ENCODE data around the gene CPNE6. TPM values are rescaled to one million over a fixed set of nuclear protein-coding genes. Genes with fewer than 3 reads are reported as not detected.

The CPNE6 gene
- total and polyA plus RNA-seq, 8 donors = 0.07 TPM; not detected in 7

GRCh38 chr14:24114532-24115421 lies 43.4 kb downstream of the CPNE6 start, which contains the start of the genes DCAF11 and NRL:
DCAF11 (plus strand) TSS chr14:24114777; CDS start chr14:24115595, 818 bp downstream.
NRL (minus strand) TSS chr14:24114949; CDS start chr14:24082848, 32,101 bp downstream.
- FAIRE-seq = peak; percentile 95
- H3K36me3 ChIP-seq = peaks cover 4 to 27% (median 22%) of the 10 kb centered on the region in 3 donors
- DNase-seq = peak; percentile 97 to 99 (median 99)
- peak; percentile 85 to 92 (median 86) for ATAC-seq
- TF ChIP-seq, protein P1, sequence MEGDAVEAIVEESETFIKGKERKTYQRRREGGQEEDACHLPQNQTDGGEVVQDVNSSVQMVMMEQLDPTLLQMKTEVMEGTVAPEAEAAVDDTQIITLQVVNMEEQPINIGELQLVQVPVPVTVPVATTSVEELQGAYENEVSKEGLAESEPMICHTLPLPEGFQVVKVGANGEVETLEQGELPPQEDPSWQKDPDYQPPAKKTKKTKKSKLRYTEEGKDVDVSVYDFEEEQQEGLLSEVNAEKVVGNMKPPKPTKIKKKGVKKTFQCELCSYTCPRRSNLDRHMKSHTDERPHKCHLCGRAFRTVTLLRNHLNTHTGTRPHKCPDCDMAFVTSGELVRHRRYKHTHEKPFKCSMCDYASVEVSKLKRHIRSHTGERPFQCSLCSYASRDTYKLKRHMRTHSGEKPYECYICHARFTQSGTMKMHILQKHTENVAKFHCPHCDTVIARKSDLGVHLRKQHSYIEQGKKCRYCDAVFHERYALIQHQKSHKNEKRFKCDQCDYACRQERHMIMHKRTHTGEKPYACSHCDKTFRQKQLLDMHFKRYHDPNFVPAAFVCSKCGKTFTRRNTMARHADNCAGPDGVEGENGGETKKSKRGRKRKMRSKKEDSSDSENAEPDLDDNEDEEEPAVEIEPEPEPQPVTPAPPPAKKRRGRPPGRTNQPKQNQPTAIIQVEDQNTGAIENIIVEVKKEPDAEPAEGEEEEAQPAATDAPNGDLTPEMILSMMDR (IDR thresholded peaks at IDR 0.05) = no peak
- peak within 1 kb of the TSS; percentile 44 to 74 (median 56) for H3K4me3 ChIP-seq
- H3K4me1 ChIP-seq = peaks cover 0 to 31% (median 10%) of the 10 kb centered on the region in 3 donors
- peak within 1 kb of the TSS; percentile 92 to 100 (median 98) for H3K27ac ChIP-seq
- H3K27me3 ChIP-seq = no peaks in the 10 kb centered on the region
- WGBS, 2 donors = 0% methylated on average over 64 to 65 of the region's 65 CpGs
- intact Hi-C loops (cut with DNase I) = no loop called here
- H3K9me3 ChIP-seq = no peaks in the 10 kb centered on the region

- TF ChIP-seq, protein P1 (IDR thresholded peaks at IDR 0.05) = no peak
- DNase-seq = peak in 1 of 6 donors; percentile 56
- Histone ChIP-seq H3K4me3 (peak overlapping the region; percentile 44 to 74 (median 56)), H3K27me3 (no peaks in the 10 kb centered on the region), H3K4me1 (peaks cover 0 to 25% (median 6%) of the 10 kb centered on the region in 3 donors), H3K27ac (peak overlapping the region; percentile 92 to 100 (median 98)), H3K36me3 (peaks cover 4 to 33% (median 28%) of the 10 kb centered on the region in 3 donors), H3K9me3 (no peaks in the 10 kb centered on the region)
- WGBS, 2 donors = 0 to 1% methylated on average over 14 of the region's 14 CpGs
- intact Hi-C loops (cut with DNase I) = no loop called here
- no peak for FAIRE-seq
- ATAC-seq = no peak
Observed at GRCh38 chr14:24115422-24116127, 44.2 kb downstream of the CPNE6 start.

DNA sequence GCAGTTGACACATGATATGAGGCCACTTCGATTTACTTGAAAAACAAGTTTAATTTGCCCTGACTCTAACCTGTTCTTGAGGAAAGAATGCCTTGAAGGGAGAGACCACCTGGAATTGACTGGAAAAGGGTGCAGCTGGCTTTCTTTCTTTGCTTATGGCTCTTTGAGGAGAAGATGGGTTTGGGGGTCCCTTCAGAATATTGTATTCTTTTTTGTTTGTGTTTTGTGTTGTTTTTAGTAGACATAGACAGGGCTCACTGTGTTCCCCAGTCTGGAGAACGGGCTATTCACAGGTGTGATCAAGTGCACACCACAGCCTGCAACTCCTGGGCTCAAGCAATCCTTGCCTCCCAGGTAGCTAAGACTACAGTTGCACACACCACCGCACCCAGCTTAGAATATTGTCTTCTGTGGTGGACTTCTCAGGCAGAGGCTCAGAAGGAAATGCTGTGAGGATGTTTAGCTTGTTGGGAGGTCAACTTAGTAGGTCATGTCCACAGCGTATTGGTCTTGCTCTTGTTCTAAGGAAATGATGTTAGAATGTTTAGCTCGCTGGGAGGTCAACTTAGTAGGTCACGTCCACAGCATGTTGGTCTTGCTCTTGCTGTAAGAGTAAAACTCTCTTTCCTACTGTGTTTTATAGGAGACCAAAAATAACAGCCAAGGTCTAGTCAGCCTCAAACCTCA lies 44.9 kb downstream of the CPNE6 start:
- TF ChIP-seq, protein P1 (IDR thresholded peaks at IDR 0.05) = no peak
- peaks cover 4 to 40% (median 34%) of the 10 kb centered on the region in 3 donors for H3K36me3 ChIP-seq
- H3K9me3 ChIP-seq = no peaks in the 10 kb centered on the region
- ATAC-seq = no peak
- peak overlapping the region in 3 of 4 donors; percentile 44 to 61 (median 52) for H3K4me3 ChIP-seq
- 23 to 28% methylated on average over 6 of the region's 6 CpGs for WGBS, 2 donors
- intact Hi-C loops (cut with DNase I) = no loop called here
- peak overlapping the region in 2 of 4 donors; percentile 96 to 99 for H3K27ac ChIP-seq
- H3K27me3 ChIP-seq = no peaks in the 10 kb centered on the region
- peak in 1 of 6 donors; percentile 21 for DNase-seq
- H3K4me1 ChIP-seq = peaks cover 0 to 19% (median 0%) of the 10 kb centered on the region in 3 donors
- no peak for FAIRE-seq

GRCh38 chr14:24117179-24117578 lies 45.8 kb downstream of the CPNE6 start:
- Histone ChIP-seq H3K4me1 (peaks cover 0 to 19% (median 0%) of the 10 kb centered on the region in 3 donors), H3K9me3 (no peaks in the 10 kb centered on the region), H3K27ac (no peak overlapping the region), H3K27me3 (no peaks in the 10 kb centered on the region), H3K4me3 (peak overlapping the region in 2 of 4 donors; percentile 52 to 61), H3K36me3 (peaks cover 4 to 48% (median 43%) of the 10 kb centered on the region in 3 donors)
- intact Hi-C loops (cut with DNase I) = no loop called here
- 41 to 42% methylated on average over 6 of the region's 6 CpGs for WGBS, 2 donors
- no peak for FAIRE-seq
- peak in 5 of 6 donors; percentile 49 to 82 (median 64) for DNase-seq
- ATAC-seq = no peak
- TF ChIP-seq, protein P1 (IDR thresholded peaks at IDR 0.05) = no peak

Data from pancreas (tissue), 10 donors.